Head of caudate nucleus (tissue), 42 donors: ENCODE data around the gene SYNE1.
A peak's percentile ranks its signal among the peaks of the same experiment; 100 is the strongest.
"Not testable (repeated sequence)": the region's sequence is repeated elsewhere in the genome, so short reads cannot be mapped to it uniquely, and the experiment has no call there.

Experiments used
- DNase-seq, 42 donors: peaks; one replicate each; pipeline versions ENCODE4 v3.0.0 to v3.0.0-alpha.2; 2020 to 2021; ENCODE audit warnings: mixed read lengths in 7 of 42
- intact Hi-C: fragments of 100-400 bp; cut with DNase I; formaldehyde crosslinking; loops from one replicate; pipeline ENCODE4 v1.15.0; 2022

SYNE1 gene

DNA sequence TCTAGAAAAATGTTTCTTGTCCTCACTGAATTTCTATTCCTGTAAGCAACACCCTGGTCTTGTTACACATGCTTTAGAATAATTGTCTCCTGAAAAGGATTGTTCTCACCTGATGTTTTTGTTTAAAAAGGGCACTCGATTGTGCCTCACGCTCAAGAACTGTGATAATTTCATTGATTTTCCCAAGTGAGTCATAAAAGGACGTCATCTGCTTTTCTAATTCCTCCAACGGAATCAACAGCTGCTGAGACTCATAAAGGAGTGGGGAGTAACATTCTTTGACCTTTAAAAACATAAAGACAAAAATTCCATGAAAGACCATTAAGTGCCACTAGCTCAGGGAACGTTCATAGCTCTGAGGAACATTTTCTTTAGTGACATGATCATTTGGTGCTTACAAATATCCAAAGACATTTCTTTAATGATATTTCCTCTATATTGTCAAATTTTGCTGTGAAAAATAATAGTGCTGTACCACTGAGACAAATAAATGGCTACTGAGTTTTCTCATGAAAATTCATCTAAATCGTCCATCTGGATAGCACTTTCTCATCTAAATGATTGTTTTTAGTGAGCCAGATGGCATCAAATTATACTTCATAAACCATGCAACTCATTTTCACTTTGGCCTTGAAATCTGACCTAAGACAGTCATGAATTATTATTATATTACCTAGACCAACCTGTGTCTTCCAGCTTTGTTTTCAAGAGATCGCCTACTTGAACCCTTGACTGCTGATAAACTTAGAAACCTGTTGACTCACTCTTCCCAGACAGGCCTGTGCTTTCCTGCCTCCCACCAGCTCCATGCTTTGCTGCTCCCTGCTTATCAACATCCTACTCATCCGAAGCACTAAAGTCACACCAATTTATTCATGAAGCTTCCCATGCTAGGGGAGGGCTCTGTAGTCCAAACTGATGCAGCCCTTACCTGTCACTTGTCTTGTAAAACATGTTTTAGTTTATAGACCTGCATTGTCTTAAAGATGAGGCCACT, 178.2 kb downstream of the SYNE1 start:
- intact Hi-C loops, result no loop called here
- DNase-seq, result peak in 15 of 42 donors; percentile 3 to 63 (median 18)

DNA sequence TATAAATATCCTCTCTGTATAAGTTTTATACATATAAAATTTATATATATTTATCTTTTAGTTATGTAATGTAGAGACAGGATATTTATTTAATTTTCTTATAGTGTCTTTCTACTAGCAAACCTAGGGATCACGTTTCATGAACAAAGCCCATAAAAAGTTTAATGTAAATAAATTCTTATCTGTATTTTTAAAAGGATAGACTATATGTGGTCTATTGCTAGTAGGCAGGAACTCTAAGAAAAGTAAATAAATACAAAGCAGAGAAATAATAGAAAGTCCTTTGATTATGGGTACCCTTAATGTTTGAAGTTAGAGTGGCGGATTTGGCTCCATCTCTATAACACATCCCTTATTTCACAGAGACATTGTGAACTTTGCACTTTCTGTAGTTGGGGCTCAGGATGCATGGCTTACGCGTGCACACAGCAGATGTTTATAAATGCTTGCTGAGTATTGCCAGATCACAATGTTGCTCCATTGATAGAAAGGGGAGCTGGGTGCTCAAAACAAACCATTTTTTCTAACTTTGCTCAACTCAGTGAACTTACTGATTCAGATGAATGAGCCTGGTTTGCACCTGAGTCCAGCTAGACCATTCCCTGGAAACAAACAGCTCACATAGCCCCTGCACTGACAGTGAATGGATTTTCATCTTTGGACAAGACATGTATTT, 179.1 kb downstream of the SYNE1 start:
- intact Hi-C loops, result no loop called here
- no peak for DNase-seq

DNA sequence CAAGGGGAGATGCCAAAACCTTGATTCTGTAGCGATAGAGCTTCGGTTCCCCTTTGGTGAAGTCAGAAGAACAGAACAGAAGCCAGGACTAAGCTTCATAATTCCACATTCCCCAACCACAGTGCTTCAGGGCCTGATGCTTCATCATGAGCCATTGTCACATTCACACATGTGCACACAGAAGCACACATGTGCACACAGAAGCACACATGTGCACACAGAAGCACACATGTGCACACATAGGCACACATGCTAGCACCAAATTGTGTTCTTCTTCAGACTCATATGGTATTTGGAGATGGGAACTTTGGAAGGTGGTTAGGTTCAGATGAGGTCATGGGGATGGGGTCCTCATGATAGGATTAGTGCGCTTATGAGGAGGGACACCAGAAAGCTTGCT, 183.2 kb downstream of the SYNE1 start:
- intact Hi-C loops, result no loop called here
- no peak for DNase-seq

DNA sequence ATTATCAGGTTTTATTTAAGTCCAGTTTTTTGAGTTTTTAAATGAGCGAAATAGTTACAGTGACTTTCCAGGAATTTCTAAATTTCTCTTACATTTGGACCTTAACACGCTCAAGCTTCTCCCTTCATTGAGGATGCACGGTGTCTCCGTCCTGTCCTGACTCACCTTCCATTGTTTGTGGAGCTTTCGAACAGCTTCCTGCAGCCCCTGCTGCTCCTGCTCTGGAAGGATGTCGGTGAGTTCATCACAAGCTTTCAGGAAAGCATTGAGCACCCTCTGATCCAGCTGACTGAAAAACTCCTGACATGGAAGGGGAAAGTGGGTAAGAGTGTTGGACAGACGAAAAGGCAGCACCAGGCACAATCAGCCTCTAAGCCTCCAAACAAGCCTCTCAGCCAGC, 183.7 kb downstream of the SYNE1 start:
- intact Hi-C loops, result no loop called here
- DNase-seq, result no peak

GRCh38 chr6:152452639-152453038, 184.5 kb downstream of the SYNE1 start:
- intact Hi-C loops, result no loop called here
- DNase-seq, result no peak

- DNase-seq, result no peak
- intact Hi-C loops, result no loop called here
These were observed 186.6 kb downstream of the SYNE1 start for GRCh38 chr6:152450519-152450918.

GRCh38 chr6:152441902-152442301, 195.3 kb downstream of the SYNE1 start:
- no peak for DNase-seq
- intact Hi-C loops, result no loop called here

- no peak for DNase-seq
These were observed 201.3 kb downstream of the SYNE1 start for GRCh38 chr6:152435816-152436215.

DNA sequence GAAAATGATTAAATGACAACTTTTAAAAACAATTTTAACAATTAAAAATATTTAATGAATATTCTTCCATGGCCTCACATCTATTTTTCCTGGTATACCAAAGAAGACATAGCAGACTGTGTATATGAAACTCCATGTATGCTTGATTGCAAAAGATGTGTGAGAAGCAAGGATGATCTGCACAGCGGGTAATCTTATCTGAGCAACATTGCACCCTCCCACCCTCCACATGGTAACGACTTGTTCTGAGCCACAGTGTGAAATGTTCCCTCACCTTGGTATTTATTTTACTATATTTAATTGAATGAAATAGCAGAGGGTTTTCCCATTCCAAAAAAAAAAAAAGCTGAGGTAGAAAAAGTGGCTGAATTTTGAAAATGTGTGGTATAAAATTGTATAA, 204.4 kb downstream of the SYNE1 start:
- intact Hi-C loops, result no loop called here
- no peak for DNase-seq

More at GRCh38 chr6:152435816-152436215, 201.3 kb downstream of the SYNE1 start:
- intact Hi-C loops, result no loop called here

DNA sequence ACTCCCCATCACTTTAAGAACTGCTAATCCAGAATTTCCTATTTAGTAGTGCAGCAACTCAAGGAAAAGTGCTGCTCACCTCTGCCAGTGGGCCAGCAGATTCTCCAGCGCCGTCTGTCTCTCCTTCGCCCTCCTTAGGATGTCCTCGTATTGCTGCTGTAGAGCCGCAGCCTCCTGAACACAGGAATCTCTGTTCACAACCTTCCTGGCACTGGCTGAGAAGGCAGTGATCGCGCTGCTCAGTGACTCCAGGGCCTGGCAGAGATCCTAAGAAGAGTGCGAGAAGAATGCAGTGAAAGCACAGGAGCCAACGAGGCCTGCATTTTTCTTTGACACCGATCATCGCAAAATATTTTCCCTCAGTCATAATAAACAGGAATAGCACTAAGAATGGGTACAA, 209.0 kb downstream of the SYNE1 start:
- DNase-seq, result no peak
- intact Hi-C loops, result no loop called here

DNA sequence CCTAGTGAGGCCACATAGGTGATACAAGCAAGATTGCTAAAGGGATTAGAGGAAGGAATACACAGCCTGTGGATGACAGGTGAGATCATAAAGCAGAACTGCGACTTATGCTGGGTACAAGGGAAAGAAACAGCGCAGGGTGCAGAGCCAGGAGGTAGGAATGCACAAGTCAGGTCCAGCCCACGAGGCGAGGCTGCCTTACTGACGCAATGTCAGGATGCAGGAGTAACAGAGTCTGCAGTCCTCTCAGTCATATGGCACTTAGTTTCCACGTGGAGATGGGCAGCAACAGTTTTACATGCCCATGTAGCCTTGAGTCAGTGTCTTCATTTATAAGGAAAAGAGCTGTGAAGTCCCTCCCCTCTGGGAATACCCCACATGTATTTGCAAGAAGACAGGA, 210.9 kb downstream of the SYNE1 start:
- intact Hi-C loops, result no loop called here
- no peak for DNase-seq

- DNase-seq, result no peak
- intact Hi-C loops, result no loop called here
These were observed 213.7 kb downstream of the SYNE1 start for GRCh38 chr6:152423216-152424103.

GRCh38 chr6:152421496-152421895, 215.7 kb downstream of the SYNE1 start:
- intact Hi-C loops, result not testable (repeated sequence)

DNA sequence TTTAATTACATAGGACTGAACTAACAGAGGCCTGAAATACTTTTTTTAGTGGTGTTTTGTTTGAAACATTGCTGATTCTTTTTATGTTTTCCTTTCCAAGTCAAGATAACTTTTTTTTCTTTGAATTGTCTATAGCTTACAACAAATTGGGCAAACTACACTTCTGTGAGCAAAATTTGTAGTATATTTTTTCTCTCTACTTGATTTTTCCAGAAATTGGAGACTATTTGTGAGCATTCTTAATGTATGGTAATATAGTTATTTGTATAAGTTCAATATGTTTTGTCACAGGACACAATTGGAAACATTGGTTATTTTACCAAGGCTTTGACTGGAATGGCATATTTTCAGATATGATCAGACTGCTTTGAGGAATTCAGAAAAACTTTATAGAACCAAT, 216.5 kb downstream of the SYNE1 start:
- no peak for DNase-seq
- intact Hi-C loops, result no loop called here

More at GRCh38 chr6:152421496-152421895, 215.7 kb downstream of the SYNE1 start:
- DNase-seq, result not testable (repeated sequence)

DNA sequence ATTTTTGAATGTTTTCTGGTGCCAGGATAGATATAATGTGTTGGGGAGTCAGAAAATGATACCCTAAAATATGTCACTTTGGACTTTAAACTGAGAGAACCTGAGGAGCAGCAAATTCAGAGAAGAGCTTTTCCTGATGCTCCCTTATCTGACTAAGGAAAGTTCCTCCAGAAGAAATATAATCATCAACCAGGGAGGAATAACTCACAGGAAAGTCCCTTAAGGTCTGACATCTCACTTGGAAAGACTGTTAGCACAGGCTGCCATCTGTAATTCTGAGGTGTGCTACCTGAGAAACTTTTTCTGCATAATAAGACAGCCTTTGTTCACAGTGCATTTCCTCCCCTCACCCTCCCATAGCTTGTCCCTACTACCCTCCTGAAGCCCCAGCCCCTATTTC, 218.6 kb downstream of the SYNE1 start:
- DNase-seq, result no peak
- intact Hi-C loops, result no loop called here

DNA sequence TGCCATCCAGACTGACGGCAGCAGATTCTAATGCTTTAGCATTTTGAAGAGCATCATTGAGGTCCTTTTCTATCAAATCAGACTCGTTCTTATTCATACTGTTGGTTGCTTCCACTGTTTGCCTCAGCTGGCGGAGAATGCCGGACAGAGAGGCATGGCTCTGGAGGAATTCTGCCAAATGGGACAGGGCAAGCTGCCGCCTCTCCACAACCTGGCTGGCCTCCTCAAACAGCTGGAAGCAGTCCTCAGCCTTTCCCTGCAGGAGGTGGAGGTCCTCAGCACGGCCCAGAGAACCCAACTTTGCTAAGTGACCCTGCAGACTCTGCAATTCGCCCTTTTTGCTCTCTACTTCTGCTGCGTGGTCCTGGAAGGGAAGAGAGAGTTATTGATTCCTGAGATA, 220.5 kb downstream of the SYNE1 start:
- DNase-seq, result peak in 13 of 42 donors; percentile 3 to 47 (median 12)
- intact Hi-C loops, result no loop called here

DNA sequence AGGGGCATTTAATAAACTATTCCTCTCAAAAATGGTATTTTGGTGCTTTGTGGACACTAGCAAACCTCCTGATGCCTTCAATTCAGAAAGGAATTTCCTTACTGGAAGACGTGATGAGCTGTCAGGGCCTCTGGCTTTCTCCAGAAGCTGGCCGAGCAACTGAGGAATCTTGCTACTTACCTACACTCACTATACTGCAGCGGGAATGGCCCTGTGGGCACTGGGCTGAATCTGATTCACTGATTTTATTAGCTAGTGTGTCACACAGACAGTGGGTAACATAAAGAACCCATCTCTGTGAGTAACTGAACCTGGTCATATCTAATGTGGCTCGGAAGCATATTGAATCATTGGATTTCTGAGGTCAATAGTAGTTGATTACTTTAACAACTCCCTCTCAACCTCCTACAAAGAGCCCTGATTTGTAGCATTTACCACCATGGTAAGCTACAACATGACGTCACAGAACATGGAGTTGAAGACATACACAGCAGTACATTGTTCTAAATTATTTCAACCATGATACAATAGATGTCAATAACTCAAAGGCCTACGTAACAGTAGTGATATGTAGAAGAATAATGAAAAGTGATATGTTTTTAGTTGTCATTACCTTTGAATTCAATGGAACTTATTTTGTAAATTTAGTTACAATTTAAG, 232.1 kb downstream of the SYNE1 start:
- no peak for DNase-seq
- intact Hi-C loops, result no loop called here

GRCh38 chr6:152404086-152404857, 232.9 kb downstream of the SYNE1 start:
- intact Hi-C loops, result no loop called here
- DNase-seq, result no peak
